GM18873 (cell line): ENCODE measurements around the gene SLC36A3.
"Not testable (repeated sequence)": the region's sequence is repeated elsewhere in the genome, so short reads cannot be mapped to it uniquely, and the experiment has no call there.

Source experiments
- ATAC-seq: cut with Tn5 transposase; IDR thresholded peaks from one replicate; pipeline ENCODE4 v1.9.1; 2021; ENCODE audit warnings: mild to moderate bottlenecking, moderate library complexity, moderate number of reproducible peaks; ENCODE audit not compliant: unreplicated experiment, low FRiP score

The SLC36A3 gene

GRCh38 chr5:151264113-151264512, 39.5 kb downstream of the SLC36A3 start:
- ATAC-seq, result no peak

- ATAC-seq, result no peak
Observed at GRCh38 chr5:151262532-151262931, 41.0 kb downstream of the SLC36A3 start.

GRCh38 chr5:151259931-151260330, 43.6 kb downstream of the SLC36A3 start:
- no peak for ATAC-seq

- no peak for ATAC-seq
Observed at GRCh38 chr5:151258816-151259215, 44.8 kb downstream of the SLC36A3 start.

GRCh38 chr5:151258201-151258611, 45.4 kb downstream of the SLC36A3 start:
- ATAC-seq, result no peak

GRCh38 chr5:151257731-151258181, 45.8 kb downstream of the SLC36A3 start:
- ATAC-seq, result peak; percentile 30

- no peak for ATAC-seq
Observed at GRCh38 chr5:151255621-151256286, 47.8 kb downstream of the SLC36A3 start.

- not testable (repeated sequence) for ATAC-seq
Observed at GRCh38 chr5:151254990-151255389, 48.6 kb downstream of the SLC36A3 start.

- no peak for ATAC-seq
Observed at GRCh38 chr5:151254556-151254955, 49.0 kb downstream of the SLC36A3 start.

GRCh38 chr5:151253605-151253950, 50.0 kb downstream of the SLC36A3 start:
- no peak for ATAC-seq

GRCh38 chr5:151252762-151253604, 50.6 kb downstream of the SLC36A3 start, which contains the start of gene GM2A:
Gene GM2A (plus strand): TSS chr5:151253185. CDS start chr5:151253217, 32 bp downstream.
- peak; percentile 80 for ATAC-seq

- no peak for ATAC-seq
Observed at GRCh38 chr5:151251621-151252020, 51.9 kb downstream of the SLC36A3 start.

GRCh38 chr5:151251001-151251551, 52.5 kb downstream of the SLC36A3 start:
- no peak for ATAC-seq

GRCh38 chr5:151250346-151251000, 53.1 kb downstream of the SLC36A3 start:
- ATAC-seq, result no peak

GRCh38 chr5:151249281-151249680, 54.3 kb downstream of the SLC36A3 start:
- ATAC-seq, result no peak

- ATAC-seq, result no peak
Observed at GRCh38 chr5:151248651-151249050, 54.9 kb downstream of the SLC36A3 start.

GRCh38 chr5:151245680-151246219, 57.8 kb downstream of the SLC36A3 start:
- ATAC-seq, result no peak

GRCh38 chr5:151244206-151244605, 59.4 kb downstream of the SLC36A3 start:
- ATAC-seq, result no peak

- ATAC-seq, result no peak
Observed at GRCh38 chr5:151243564-151243963, 60.0 kb downstream of the SLC36A3 start.

- no peak for ATAC-seq
Observed at GRCh38 chr5:151243127-151243526, 60.4 kb downstream of the SLC36A3 start.
